HG03439 (cell line): ENCODE measurements around the gene SMIM3.

Experiments used
- ATAC-seq: cut with Tn5 transposase; IDR thresholded peaks from one replicate; pipeline ENCODE4 v1.9.1; 2021; ENCODE audit warnings: mild to moderate bottlenecking, moderate library complexity; ENCODE audit not compliant: unreplicated experiment

The SMIM3 gene

GRCh38 chr5:150765011-150765798, 13.4 kb upstream of the SMIM3 start:
- ATAC-seq: no peak

- no peak for ATAC-seq
Observed at GRCh38 chr5:150765799-150766169, 12.8 kb upstream of the SMIM3 start.

GRCh38 chr5:150766251-150766650, 12.3 kb upstream of the SMIM3 start:
- ATAC-seq: no peak

GRCh38 chr5:150771034-150771795, 7.3 kb upstream of the SMIM3 start:
- ATAC-seq: no peak

- no peak for ATAC-seq
Observed at GRCh38 chr5:150774145-150774544, 4.4 kb upstream of the SMIM3 start.

GRCh38 chr5:150777685-150778084, 872 bp upstream of the SMIM3 start:
- ATAC-seq: no peak

- ATAC-seq: no peak
Observed at GRCh38 chr5:150778088-150778516, 455 bp upstream of the SMIM3 start.

- ATAC-seq: no peak
Observed at GRCh38 chr5:150779397-150780186, 1.0 kb downstream of the SMIM3 start.

- ATAC-seq: peak; percentile 42
Observed at GRCh38 chr5:150780187-150780692, 1.7 kb downstream of the SMIM3 start.

DNA sequence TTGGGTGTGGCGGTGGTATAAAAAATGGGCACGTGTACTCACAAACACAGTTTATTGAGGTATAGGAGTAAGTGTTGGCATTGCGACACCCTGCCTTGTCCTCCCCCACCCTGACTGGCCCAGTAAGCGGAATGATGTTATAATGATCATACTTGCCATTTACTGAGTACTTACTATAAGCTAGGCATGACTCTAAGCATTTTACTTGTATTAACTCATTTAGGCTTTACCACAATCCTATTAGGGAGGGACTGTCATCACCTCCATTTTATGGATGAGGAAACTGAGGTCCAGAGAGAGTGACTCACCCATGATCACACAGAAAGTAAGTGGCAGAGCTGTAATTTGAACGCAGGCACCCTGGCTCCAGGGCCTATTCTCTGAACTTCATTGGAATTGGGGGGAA, 2.3 kb downstream of the SMIM3 start:
- no peak for ATAC-seq

DNA sequence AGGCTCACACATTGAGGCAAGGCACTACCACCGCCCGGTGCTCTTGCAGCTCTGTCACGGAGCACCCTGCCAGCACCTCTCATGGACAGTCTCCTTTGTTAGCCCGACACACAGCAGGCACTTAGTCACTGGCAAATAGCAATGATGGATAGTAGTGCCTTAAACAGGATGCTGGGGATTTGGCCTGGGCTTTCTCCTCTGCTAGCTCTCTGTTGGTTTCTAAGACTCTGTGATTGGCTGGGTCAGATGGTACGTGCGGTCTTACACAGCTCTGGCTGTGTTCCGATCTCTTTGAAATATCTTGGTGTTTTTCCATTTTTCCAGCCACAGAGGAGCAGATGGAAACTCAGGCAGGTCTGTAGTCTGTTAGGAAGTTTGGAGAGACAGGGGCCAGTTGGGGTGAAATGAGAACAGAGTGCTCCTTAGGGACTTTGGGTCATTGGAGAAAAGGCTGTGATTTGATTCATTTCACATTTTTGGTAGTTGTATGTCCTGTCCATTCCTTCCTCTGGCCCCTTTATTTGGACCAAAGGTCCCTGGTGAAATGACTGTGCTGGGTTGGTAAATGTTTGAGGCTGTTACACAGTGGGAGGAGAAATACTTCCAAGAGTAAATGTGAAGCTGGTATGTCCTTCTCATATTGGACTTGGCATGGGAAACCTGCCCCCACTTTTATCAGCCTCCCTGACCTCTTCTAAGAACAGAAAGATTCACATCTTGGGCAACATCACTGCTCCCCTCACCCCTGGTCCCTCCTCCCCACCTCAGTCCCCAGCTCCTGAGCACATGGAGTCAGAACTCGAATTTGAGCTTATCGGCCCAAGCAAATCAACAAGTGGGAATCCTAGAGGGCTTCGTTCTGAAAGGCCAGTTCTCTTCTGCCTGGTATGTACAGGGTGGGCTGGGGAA, 3.4 kb downstream of the SMIM3 start:
- ATAC-seq: no peak

GRCh38 chr5:150782850-150783249, 4.3 kb downstream of the SMIM3 start:
- no peak for ATAC-seq

GRCh38 chr5:150783422-150783928, 4.9 kb downstream of the SMIM3 start:
- no peak for ATAC-seq

- ATAC-seq: no peak
Observed at GRCh38 chr5:150785950-150786349, 7.4 kb downstream of the SMIM3 start.

DNA sequence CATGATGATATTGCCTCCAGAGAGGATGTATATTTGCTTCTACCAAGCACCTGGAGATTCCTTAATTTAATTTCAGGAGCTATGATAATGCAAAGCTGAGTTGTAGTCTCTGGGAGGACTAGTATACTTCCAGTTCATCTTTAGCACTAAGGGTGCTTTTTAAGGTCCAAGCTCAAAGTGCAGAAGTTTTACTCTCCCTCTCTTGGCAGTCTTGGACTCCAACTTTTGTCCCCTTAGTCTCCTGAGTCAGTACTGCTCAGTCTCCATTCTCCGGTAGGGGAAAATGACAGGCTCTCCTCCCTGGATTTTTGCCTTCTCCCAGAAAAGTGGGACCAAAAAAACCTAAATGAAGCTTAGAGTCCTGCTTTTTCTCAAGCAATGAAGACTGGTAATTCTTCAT, 8.3 kb downstream of the SMIM3 start:
- no peak for ATAC-seq

DNA sequence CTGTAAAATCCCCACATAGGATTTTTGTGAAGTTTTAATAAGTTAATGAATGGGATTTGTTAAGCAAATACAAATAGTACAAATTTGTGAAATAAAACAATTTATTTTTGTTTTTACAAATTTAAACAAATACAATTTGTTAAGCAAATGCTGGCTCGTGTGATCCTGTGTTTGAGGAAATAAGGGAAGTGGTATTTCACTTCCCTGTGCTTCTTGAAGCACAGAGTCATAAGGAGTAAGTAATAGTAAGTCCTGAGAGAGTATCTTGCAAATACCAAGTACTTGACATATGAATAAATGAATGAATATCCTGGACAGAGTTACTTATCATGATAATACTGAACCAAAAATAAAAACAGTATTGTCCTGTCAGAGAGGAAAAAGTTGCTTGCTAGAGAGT, 9.1 kb downstream of the SMIM3 start:
- no peak for ATAC-seq

DNA sequence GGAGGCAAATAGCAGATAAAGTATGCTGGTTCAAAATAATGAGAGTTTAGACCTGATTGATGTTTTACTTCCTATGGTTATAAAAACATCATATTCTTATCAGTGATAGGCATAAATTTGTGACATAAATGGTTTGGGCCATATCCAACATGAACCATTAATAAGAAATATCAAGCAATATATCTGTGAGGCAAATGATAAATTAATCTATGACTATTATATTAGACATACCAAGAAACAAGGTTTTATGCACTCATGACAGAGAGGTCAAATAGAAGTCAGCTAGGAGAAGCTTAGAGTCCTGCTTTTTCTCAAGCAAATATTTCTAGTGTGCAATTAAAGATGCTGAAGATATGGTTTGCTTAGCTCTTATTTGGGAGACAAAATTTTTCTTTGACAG, 10.4 kb downstream of the SMIM3 start:
- no peak for ATAC-seq

DNA sequence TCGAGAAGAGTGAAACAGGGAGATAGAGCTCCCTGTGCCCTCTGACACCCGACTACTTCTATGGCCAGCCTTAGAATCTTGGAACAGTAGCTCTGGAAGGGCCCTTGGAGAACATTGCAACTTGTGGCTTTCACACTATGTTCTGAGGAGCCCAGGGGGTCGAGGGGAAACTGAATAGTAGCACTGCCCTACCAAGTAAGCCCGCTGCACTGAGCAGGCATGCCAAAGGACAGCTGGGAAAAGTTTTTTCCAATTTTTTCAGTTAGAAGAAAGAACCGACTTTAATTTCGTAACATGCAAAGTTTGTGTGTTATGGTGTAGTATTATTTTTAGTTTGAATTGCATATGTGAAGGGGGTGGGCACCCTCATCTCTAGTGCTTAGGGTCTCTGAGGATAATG, 10.9 kb downstream of the SMIM3 start:
- no peak for ATAC-seq

- ATAC-seq: peak; percentile 80
Observed at GRCh38 chr5:150789943-150790611, 11.5 kb downstream of the SMIM3 start.

DNA sequence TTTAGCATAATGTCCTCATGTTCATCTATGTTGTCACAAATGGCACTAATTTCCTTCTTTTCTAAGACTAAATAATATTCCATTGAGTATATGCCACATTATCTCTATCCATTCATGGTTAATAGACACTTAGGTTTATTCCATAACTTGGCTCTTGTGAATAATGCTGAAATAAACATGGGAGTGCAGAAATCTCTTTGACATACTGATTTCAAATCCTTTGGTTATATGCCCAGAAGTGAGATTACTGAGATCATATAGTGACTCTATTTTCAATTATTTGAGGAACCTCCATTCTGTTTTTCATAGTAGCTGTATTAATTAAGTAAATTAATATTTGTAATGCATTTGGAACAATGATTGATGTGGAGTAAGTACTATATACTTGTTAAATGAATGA, 13.0 kb downstream of the SMIM3 start:
- no peak for ATAC-seq
